OCI-LY1 (cell line): ENCODE measurements around the gene SOBP.

Experiments used
- EZH2 ChIP-seq: fragments of 200-600 bp; sonication (generic), shearing (Covaris generic); IDR thresholded peaks from 2 replicates; pipeline ENCODE4 v1.8.0; 2017; ENCODE audit warnings: borderline replicate concordance, mixed run types, mild to moderate bottlenecking, antibody characterized with exemption, low read length, moderate library complexity, mixed read lengths
- TF ChIP-seq, protein P1 (sequence below): fragments of 200-600 bp; sonication (generic), shearing (Covaris generic); IDR thresholded peaks from 2 replicates; pipeline ENCODE4 v1.5.1; 2017; ENCODE audit warnings: mild to moderate bottlenecking, antibody characterized with exemption, low read length, moderate library complexity, mixed read lengths

DNA sequence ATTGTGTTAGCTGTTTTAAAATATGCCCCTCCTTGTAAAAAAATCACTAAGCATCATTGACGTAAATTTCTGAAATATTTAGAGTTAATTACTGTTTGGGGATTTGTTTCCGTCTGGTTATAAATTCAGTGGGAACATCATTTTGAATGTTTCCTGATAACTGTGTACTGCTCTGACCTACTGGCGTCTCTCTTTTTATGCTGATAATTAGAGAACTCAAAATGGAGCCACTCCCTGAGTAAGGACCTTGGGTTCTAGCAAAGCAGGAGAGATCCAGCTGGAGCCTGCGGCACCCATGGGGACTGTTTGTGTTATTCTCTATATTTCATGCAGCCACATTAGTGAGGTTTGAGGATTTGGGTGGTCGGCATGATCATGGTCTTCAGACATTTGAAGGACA, 124.9 kb downstream of the SOBP start:
- TF ChIP-seq, protein P1, sequence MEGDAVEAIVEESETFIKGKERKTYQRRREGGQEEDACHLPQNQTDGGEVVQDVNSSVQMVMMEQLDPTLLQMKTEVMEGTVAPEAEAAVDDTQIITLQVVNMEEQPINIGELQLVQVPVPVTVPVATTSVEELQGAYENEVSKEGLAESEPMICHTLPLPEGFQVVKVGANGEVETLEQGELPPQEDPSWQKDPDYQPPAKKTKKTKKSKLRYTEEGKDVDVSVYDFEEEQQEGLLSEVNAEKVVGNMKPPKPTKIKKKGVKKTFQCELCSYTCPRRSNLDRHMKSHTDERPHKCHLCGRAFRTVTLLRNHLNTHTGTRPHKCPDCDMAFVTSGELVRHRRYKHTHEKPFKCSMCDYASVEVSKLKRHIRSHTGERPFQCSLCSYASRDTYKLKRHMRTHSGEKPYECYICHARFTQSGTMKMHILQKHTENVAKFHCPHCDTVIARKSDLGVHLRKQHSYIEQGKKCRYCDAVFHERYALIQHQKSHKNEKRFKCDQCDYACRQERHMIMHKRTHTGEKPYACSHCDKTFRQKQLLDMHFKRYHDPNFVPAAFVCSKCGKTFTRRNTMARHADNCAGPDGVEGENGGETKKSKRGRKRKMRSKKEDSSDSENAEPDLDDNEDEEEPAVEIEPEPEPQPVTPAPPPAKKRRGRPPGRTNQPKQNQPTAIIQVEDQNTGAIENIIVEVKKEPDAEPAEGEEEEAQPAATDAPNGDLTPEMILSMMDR: no peak
- no peak for TF ChIP-seq EZH2
